Right renal cortex interstitium (tissue), 3 donors: ENCODE measurements around the gene CCL24. TPM values are rescaled to one million over a fixed set of nuclear protein-coding genes. Genes with fewer than 3 reads are reported as not detected.
A peak's percentile ranks its signal among the peaks of the same experiment; 100 is the strongest.
"Not testable (repeated sequence)": the region's sequence is repeated elsewhere in the genome, so short reads cannot be mapped to it uniquely, and the experiment has no call there.

Experiments used
- DNase-seq, 3 donors: peaks; one replicate each; pipeline ENCODE4 v3.0.0-alpha.2; 2013; ENCODE audit warnings: low read depth in 3 of 3, low spot score in 2 of 3
- polyA plus RNA-seq, 3 donors: library from polyadenylated mRNA; unstranded; fragments of 120-200 nt; gene quantifications; one replicate each; pipeline ENCODE4 v1.2.1, GENCODE V29; 2013; ENCODE audit not compliant: insufficient read length in 3 of 3

CCL24 gene
- polyA plus RNA-seq, result under 1 TPM in 1 of 3 donors, not detected in 2; 0.36 TPM

GRCh38 chr7:75813781-75814236, at the start of gene CCL24:
Gene CCL24 (minus strand): TSS chr7:75813806. CDS start chr7:75813715, 91 bp downstream.
- DNase-seq, result no peak

- no peak for DNase-seq
Measured at GRCh38 chr7:75861636-75862035, 48.0 kb upstream of the CCL24 start.

- DNase-seq, result no peak
Measured at GRCh38 chr7:75858410-75858809, 44.8 kb upstream of the CCL24 start.

GRCh38 chr7:75856536-75856935, 42.9 kb upstream of the CCL24 start:
- DNase-seq, result no peak

GRCh38 chr7:75854813-75855345, 41.3 kb upstream of the CCL24 start:
- DNase-seq, result not testable (repeated sequence)

- no peak for DNase-seq
Measured at GRCh38 chr7:75854233-75854632, 40.6 kb upstream of the CCL24 start.

- no peak for DNase-seq
Measured at GRCh38 chr7:75850235-75850634, 36.6 kb upstream of the CCL24 start.

- no peak for DNase-seq
Measured at GRCh38 chr7:75849573-75849972, 36.0 kb upstream of the CCL24 start.

- no peak for DNase-seq
Measured at GRCh38 chr7:75847707-75848106, 34.1 kb upstream of the CCL24 start.

GRCh38 chr7:75845132-75845531, 31.5 kb upstream of the CCL24 start:
- DNase-seq, result not testable (repeated sequence)

GRCh38 chr7:75844158-75844557, 30.6 kb upstream of the CCL24 start:
- DNase-seq, result no peak

- DNase-seq, result no peak
Measured at GRCh38 chr7:75843613-75844116, 30.1 kb upstream of the CCL24 start.

- peak in 1 of 3 donors; percentile 8 for DNase-seq
Measured at GRCh38 chr7:75842836-75843446, 29.3 kb upstream of the CCL24 start.

- DNase-seq, result no peak
Measured at GRCh38 chr7:75840029-75840428, 26.4 kb upstream of the CCL24 start.

- DNase-seq, result not testable (repeated sequence)
Measured at GRCh38 chr7:75838281-75838930, 24.8 kb upstream of the CCL24 start.

GRCh38 chr7:75836798-75837197, 23.2 kb upstream of the CCL24 start:
- no peak for DNase-seq

GRCh38 chr7:75835688-75836285, 22.2 kb upstream of the CCL24 start:
- no peak for DNase-seq

GRCh38 chr7:75833662-75834061, 20.1 kb upstream of the CCL24 start:
- not testable (repeated sequence) for DNase-seq

- DNase-seq, result no peak
Measured at GRCh38 chr7:75830978-75831377, 17.4 kb upstream of the CCL24 start.

- DNase-seq, result not testable (repeated sequence)
Measured at GRCh38 chr7:75829656-75830055, 16.1 kb upstream of the CCL24 start.

- DNase-seq, result no peak
Measured at GRCh38 chr7:75823198-75823910, 9.7 kb upstream of the CCL24 start.
